A673 (cell line): Measurements from ENCODE around the gene SLX4IP.

Source experiments
- CTCF ChIP-seq: fragments of 300-800, 200-600 bp; sonication (generic); conservative IDR thresholded peaks from 2 replicates; pipeline ENCODE4 v1.5.1; 2017; ENCODE audit warnings: low read depth, mild to moderate bottlenecking, antibody characterized with exemption, low read length, moderate library complexity, mixed read lengths
- EZH2 ChIP-seq: fragments of 200-600 bp; sonication (generic); IDR thresholded peaks from 2 replicates; pipeline ENCODE4 v1.6.1; 2017; ENCODE audit warnings: borderline replicate concordance, low read depth, mild to moderate bottlenecking, mixed read lengths, antibody characterized with exemption, low read length; ENCODE audit not compliant: poor library complexity, severe bottlenecking

- TF ChIP-seq CTCF (peak; percentile 55), EZH2 (no peak)
Measured at GRCh38 chr20:10647471-10647870, 212.4 kb downstream of the SLX4IP start.
